GM21447 (cell line): ENCODE data around the gene KCND2.
"Not testable (repeated sequence)": the region's sequence is repeated elsewhere in the genome, so short reads cannot be mapped to it uniquely, and the experiment has no call there.

ENCODE experiments used
- ATAC-seq: cut with Tn5 transposase; IDR thresholded peaks from one replicate; pipeline ENCODE4 v1.9.1; 2021; ENCODE audit not compliant: unreplicated experiment

KCND2 gene

GRCh38 chr7:120691915-120692314 is 418.9 kb downstream of the KCND2 start:
- ATAC-seq, result no peak

- ATAC-seq, result no peak
Observed at GRCh38 chr7:120695848-120696247, 422.9 kb downstream of the KCND2 start.

GRCh38 chr7:120700796-120701195 is 427.8 kb downstream of the KCND2 start:
- no peak for ATAC-seq

- ATAC-seq, result not testable (repeated sequence)
Observed at GRCh38 chr7:120702408-120702807, 429.4 kb downstream of the KCND2 start.

- ATAC-seq, result no peak
Observed at GRCh38 chr7:120703585-120704240, 430.7 kb downstream of the KCND2 start.

GRCh38 chr7:120709252-120709971 is 436.4 kb downstream of the KCND2 start:
- no peak for ATAC-seq

- no peak for ATAC-seq
Observed at GRCh38 chr7:120709972-120710320, 437.0 kb downstream of the KCND2 start.

- no peak for ATAC-seq
Observed at GRCh38 chr7:120714945-120715344, 442.0 kb downstream of the KCND2 start.

GRCh38 chr7:120716307-120716706 is 443.3 kb downstream of the KCND2 start:
- no peak for ATAC-seq

- no peak for ATAC-seq
Observed at GRCh38 chr7:120717166-120717565, 444.2 kb downstream of the KCND2 start.

GRCh38 chr7:120718361-120718760 is 445.4 kb downstream of the KCND2 start:
- no peak for ATAC-seq

GRCh38 chr7:120720317-120720716 is 447.3 kb downstream of the KCND2 start:
- no peak for ATAC-seq

- ATAC-seq, result no peak
Observed at GRCh38 chr7:120723465-120724385, 450.8 kb downstream of the KCND2 start.

- no peak for ATAC-seq
Observed at GRCh38 chr7:120724448-120724847, 451.5 kb downstream of the KCND2 start.

- ATAC-seq, result no peak
Observed at GRCh38 chr7:120724955-120725354, 452.0 kb downstream of the KCND2 start.

GRCh38 chr7:120725376-120726039 is 452.5 kb downstream of the KCND2 start:
- no peak for ATAC-seq

GRCh38 chr7:120729245-120729644 is 456.3 kb downstream of the KCND2 start:
- no peak for ATAC-seq

GRCh38 chr7:120731271-120731670 is 458.3 kb downstream of the KCND2 start:
- ATAC-seq, result no peak

- ATAC-seq, result no peak
Observed at GRCh38 chr7:120732256-120732655, 459.3 kb downstream of the KCND2 start.

- ATAC-seq, result no peak
Observed at GRCh38 chr7:120733143-120733542, 460.2 kb downstream of the KCND2 start.

- no peak for ATAC-seq
Observed at GRCh38 chr7:120733835-120734234, 460.9 kb downstream of the KCND2 start.
